HG02759 (cell line): ENCODE data around the gene CCDC170.
A peak's percentile ranks its signal among the peaks of the same experiment; 100 is the strongest.

Experiments
- ATAC-seq: cut with Tn5 transposase; IDR thresholded peaks from one replicate; pipeline ENCODE4 v1.9.1; 2021; ENCODE audit warnings: mild to moderate bottlenecking, moderate library complexity; ENCODE audit not compliant: unreplicated experiment

The CCDC170 gene

DNA sequence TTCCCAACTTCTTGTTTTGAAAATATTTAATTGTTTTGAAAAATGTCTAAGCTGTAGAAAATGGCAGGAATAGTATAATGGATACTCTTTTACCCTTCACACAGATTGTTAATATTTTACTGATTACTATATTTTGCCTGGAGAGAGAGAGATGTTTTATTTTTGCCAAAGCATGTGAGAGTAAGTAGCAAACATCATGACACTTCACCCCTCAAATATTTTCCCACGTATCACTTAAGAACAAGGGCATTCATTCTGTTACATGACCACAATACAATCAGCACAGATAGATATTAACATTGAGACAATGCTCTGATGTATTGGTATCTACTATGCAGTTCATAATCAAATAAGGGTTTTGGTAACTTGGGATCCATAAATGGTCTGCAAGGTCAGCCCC, 116.5 kb downstream of the CCDC170 start:
- no peak for ATAC-seq

DNA sequence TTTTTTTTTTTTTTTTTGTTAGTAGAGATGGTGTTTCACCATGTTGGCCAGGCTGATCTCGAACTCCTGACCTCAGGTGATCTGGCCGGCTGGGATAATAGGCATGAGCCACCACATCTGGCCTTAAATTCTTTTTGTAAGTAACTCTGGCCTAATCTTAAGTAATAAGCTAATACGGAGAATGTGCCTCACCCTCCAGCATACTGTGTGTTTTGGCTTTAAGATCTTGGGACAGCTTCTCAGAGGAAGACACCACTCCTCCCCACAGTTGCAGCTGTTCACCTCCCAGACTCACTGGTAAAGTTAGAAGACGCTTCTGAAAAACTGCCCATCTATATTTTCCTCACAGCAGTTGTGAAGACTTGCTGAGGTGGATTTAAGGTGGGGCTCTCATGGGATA, 120.8 kb downstream of the CCDC170 start:
- no peak for ATAC-seq

DNA sequence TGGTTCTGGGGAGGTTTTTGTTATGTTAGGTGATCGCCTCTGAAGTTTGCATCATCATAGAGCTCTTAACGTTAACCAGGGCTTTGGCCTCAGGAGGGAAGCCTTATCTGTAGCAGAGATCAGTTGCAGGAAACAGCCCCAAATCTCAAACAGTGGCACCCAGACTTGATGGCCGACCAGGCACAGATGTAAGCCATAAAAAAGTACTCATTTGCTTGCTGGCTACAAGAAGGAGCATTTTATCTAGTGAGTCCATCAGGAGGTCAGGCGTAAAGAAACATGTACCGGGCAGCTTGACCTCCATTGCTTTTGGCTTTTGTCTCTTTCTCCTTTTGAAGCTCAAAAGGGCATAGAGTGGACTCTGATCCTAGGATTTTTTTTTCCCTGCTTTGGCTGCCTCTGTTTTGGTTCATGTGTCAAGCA, 122.3 kb downstream of the CCDC170 start:
- no peak for ATAC-seq

DNA sequence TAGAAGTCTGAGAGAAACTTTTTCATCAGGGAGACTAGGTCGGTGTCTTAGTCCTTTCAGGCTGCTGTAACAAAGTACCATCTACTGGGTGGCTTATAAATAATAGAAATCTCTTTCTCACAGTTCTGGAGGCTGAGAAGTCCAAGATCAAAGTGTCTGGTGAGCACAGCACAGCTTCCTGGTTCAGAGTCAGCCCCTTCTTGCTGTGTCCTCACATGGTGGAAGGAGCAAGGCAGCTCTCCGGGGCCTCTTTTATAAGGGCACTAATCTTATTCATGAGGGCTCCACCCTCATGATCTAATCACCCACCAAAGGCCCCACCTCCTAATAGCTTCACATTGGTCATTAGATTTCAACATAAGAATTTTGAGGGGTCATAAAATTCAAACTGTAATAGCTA, 122.8 kb downstream of the CCDC170 start:
- ATAC-seq: no peak

DNA sequence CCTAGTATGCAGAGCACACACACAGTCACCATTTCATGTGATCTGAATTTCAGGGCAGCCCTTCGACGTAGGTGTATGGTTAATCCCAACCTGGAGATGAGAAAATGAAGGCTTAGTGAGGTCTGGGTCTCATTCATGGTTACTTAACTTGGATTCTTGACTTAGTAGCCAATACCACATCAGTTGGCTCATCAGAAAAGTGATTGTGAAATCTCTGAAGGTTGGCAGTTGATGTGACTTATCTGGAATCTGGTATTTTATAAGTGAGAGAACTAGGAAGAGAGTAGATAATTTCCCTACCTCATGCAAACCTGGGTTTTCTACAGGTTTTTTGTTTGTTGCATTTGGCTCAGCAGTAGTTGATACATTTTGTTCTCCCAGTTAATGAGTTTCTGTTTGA, 123.7 kb downstream of the CCDC170 start:
- ATAC-seq: no peak

DNA sequence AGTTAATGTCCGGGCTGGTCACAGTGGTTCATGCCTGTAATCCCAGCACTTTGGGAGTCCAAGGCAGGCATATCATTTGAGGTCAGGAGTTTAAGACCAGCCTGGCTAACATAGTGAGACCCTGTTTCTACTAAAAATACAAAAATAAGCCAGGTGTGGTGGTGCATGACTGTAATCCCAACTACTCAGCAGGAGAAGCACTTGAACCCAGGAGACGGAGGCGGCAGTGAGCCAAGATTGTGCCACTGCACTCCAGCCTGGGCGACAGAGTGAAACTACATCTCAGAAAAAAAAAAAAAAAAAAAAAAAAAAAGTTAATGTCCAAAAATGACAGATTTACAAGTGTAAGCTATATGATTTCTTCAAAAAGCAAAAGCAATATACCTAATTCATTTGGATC, 124.9 kb downstream of the CCDC170 start:
- ATAC-seq: no peak

DNA sequence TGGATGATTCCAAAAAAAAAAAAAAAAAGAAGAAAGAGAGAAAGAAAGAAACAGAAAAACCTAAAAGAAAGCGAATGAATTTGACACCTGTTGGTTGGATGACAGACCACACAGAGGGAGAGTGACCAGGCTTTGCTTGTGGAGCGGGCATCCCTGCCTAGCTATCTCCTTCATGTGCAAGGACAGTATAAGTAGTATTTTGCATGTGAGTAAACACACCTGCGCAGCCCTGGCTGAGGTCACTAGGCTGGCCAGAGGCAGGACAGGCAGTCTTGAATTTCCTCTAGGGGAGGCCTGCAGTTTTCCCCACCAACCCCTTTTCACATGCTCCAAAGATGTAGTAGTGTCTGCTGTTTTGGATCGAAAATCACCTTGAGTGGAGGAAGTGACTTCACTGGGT, 126.4 kb downstream of the CCDC170 start:
- ATAC-seq: no peak

DNA sequence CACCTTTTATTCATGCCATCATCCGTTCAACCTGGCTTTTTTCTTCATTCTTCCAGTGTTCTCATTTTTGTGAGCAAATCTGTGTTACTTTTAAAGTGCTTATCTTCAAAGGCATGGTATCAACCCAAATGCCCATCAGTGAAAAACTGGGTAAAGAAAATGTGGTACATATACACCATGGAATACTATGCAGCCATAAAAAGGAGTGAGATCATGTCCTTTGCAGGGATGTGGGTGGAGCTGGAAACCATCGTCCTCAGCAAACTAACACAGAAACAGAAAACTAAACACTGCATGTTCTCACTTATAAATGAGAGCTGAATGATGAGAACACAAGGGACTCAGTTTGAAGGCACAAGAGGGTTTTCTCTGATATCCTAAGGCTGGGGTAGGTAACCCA, 130.3 kb downstream of the CCDC170 start:
- ATAC-seq: no peak

DNA sequence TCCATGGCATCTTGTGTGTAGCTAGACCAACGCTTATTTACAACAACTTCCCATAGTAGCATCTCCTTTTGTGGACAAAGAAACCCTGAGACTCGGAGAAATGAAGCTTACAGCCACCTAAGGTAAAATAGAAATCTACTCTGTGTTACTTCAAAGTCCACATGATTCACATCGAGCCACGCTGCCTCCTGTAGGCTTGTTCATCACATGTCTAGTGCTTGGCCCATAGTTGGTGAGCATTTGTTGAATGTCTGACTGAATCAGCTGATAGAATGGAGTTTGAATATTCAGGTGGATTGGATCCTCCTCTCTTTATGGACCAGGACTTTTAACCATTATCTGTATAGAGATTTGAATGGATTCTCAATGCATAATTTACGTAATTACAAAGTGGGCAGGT, 130.7 kb downstream of the CCDC170 start:
- no peak for ATAC-seq

DNA sequence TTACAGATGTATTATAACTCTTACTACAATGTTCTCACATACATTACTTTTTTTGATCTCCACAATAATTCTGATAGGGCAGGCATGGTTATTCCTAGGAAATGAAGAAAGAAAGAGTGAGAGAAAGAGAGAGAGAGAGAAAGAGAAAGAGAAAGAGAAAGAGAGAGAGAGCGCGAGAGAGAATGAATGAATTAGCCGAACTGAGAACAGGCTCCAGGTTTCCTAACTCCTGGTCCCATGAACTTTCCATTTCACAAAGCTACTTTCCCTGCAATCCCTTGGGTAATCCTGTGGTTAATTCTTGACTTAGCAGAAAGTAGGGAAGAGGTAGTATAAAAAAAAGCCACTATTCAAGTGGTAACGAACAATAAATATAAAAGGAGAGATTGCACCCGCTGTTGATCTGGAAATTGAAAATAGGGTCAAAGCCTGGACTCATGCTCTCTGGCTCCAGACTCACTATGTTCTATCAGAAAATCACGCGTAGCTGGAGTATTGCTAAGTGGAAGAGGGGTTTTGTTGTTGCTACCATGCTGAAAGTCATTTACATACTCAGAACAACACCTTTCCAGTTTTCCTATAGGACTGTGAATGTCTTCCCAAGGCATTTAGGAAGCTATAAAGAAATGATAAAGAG, 131.2 kb downstream of the CCDC170 start:
- ATAC-seq: no peak

DNA sequence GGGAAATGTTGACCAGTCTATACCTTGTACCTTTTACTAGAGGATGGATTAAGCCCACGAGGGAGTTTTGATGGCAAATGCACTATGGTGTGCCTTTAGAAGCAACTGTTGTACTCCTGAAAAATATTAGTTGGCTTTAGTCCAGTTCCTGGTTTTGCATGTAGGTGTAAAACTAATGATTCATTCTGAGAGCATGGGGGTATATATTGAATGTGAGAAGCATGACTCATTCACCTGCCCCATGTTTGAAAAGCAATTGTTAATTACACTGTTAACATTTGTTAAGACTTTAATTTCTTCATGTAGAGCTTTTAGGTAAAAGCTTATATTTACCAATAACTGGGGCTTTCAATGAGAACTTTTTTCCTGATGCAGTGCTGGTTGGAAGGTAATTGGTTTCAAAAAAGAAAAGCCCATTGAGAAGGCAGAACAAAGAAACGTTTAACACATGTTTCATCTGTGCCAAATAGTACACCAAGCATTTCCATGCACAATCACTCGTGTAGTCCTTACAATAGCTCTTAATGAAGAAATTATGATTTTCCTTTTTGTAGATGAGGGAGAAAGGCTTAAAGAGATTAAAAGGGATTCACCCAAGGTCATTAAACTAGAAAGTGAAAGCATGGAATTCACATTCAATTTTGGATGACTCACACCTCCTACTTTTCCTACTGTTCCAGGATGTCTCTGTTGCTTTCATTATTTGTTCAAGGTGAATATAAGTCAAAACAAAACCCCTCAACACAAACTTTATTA, 134.1 kb downstream of the CCDC170 start:
- ATAC-seq: peak; percentile 71

DNA sequence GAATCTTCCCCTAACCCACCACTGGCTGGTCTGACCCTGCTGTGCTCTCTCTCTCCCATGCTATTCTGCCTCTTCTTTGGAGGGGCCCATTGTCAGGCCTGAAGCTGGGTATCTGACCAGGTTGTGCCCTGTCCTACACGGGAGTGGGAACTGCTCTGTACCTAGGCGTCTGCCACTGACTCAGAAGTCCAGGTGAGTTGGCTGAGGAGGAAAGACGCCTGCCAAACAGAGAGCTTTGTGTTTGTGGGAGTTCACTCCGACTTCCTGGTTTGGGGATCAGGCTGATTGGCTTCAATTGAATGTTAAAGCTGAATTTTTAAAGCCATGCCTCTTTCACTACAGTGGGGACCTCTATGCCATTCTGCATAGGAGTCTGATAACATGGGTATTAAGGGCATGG, 136.0 kb downstream of the CCDC170 start:
- ATAC-seq: no peak

DNA sequence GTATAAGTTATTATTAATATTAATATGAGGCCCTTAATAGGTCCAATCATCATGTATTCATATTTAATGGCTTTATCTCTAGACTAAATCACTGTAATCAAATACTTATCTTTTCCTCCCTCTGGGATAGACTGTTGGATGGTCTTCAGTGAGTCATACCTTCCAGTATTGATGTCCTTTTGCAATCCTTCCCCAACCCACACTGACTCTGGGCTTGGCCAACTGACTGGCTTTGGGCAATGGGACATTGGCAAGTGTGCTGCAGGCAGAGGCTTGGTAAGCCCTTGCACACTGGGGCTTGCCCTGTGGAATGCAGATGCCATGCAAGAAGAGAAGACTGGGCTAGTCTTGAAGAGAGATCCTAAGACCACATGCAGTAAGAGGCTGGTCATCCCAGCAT, 136.6 kb downstream of the CCDC170 start:
- no peak for ATAC-seq

DNA sequence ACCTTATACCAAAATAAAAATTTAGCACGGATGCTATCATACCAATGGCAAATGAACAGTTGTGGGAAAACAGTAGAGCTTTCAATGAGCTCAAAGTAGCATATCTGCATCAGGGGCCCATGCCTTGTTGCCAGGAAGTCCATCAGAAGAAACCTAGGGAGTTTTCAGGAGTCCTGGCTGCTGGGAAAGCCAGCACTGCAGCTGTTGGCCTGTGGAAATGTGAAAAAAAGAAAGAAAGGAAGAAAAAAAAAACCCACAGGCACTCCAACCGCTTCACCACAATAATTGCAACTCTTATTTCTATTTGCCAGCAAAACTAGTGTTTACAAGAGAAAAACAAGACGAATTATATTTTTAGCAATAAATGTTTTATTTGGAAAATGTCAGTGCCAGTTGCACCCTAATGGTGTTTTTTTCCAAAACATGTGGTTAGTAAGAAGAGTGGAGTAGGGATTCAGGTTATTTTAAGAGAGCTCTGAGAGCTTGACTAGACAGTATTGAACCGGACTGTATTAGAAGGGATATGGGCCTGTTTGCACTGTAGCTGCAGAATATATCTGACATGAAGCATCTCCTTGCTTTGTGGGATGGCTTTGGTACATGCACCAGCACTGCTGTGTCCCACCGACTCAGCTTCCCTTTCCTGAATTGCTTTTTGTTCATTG, 137.3 kb downstream of the CCDC170 start:
- ATAC-seq: no peak

DNA sequence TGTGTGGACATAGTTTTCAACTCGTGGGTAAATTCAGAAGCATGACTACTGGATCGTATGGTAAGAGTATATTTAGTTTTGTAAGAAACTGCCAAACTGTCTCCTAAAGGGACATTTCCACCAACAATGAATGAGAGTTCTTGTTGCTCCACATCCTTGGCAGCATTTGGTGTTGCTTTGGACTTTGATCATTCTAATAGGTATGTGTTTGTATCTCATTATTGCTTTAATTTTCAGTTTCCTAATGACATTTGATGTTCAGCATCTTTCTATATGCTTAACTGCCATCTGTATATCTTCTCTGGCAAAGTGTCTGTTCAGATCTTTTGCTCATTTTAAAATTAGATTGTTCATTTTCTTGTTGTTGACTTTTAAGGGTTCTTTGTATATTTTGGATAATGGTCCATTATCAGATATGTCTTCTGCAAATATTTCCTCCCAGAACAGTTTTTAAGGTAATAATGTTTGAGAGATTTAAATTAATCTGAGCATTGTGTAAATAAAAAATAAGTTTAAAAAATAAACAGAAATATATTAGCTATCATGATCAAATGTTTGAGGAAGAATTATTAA, 138.7 kb downstream of the CCDC170 start:
- ATAC-seq: no peak

DNA sequence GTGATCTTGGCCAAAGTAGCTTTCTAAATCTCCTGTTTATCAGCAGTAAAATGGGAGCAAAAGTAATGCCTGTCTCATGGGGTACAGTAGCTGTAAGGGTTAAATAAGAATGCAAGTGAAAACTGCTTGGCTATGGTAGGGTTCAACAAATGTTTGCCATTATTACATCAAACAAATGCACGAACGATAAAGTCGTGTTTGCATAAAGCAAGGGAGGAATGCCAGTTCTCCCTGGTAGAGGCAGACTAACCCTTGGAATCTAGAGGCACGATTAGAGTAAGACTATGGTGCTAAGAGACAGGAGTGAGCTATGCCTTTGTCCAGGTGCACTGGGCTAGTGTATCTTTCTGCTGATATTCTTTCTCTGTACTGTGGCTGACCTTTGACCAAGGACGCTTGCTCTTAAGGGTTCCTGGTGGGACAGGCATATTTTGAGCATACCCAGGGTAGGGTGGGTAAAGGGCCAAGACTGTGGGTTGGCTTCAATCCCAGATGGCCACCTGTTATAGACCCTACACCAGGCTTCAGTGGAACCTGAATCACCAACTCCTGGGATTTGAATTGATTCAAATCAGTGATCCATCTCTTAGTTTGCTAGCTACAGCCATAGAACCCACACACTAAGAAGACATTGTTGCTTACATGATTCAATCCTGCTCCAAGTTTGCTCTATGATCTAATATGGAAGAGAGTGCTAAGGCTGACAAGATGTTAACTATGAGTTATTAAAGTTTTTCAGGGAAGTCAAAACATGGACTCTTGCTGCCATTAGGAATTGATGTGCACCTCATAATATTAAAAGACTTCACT, 139.9 kb downstream of the CCDC170 start:
- no peak for ATAC-seq

DNA sequence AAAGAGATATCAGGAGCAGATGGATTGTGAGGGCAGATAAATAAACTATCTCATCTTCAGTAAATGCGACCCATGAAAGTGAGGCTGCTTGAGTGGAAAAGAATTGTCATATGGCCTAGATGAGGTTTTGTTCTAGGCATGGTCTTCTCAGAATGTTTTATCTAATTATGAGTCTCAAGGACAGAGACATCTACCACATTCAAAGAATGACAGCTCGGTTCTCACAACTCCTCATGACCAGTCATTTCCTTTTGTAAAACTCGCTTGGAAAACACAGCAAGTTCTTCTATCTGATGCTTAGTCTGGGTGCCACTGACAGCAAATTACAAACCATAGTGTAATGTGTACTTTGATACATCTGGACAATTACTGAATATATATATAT, 140.5 kb downstream of the CCDC170 start:
- ATAC-seq: no peak

DNA sequence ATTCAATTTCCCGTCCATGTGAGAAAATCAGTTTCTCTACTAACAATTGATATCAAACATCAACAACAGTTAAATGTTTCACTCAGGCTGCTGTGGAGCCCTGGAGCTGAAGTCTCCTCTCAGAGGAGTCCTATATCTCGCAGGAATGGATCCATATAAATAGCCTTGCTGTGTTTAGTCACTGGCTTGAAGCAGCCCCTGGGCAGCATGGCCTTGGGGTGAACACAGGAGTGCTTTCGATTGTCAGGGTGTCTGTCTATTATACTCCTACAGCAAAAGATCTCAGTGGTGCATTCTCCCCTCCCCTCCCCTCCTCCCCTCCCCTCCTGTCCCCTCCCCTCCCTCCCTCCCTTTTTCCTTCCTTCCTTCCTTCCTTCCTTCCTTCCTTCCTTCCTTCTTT, 141.9 kb downstream of the CCDC170 start:
- no peak for ATAC-seq

DNA sequence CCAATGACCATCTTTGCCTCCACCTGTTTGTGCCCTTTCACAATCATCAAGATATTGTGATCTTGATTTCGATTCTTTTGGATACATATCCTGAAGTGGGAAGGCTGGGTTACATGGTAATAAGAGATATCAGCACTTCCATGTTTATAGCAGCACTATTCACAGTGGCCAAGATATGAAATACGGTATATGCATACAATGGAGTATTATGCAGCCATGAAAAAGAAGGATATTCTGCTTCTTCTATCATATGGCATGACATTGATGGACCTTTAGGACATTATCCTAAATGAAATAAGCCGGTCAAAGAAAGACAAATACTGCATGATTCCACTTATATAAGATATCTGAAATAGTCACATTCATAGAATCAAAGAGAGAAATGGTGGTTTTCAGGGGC, 144.0 kb downstream of the CCDC170 start:
- ATAC-seq: no peak

DNA sequence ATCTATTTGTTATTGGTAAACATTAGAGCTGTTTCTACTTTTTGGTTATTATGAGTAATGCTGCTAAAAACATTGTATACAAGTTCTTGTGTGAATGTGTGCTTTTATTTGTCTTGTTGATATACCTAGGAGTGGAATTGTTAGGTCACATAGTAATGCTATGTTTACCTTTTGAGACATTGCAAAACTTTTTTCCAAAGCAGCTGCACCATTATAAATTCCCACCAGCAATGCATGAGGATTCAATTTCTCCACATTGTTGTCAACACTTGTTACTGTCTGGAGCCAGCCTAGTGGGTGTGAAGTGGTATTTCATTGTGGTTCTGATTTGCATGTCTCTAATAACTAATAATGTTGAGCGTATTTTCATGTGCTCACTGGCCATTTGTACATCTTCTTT, 145.9 kb downstream of the CCDC170 start:
- no peak for ATAC-seq

DNA sequence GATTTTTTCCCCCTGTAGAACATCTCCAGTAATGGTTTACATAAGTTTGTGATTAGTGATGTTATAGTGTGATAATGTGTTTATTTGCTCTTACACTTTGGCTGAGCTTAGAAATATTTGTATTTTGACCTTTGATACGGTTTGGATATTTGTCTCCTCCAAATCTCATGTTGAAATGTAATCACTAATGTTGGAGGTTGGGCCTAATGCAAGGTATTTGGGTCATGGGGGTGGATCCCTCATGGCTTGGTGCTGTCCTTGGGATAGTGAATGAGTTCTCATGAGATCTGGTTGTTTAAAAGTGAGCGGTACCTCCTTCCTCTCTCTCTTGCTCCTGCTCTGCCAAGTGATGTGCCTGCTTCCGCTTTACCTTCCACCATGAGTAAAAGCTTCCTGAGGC, 147.2 kb downstream of the CCDC170 start:
- ATAC-seq: no peak
